ENCODE measurements around the gene PLXNA2. TPM values are rescaled to one million over a fixed set of nuclear protein-coding genes. Genes with fewer than 3 reads are reported as not detected.

PLXNA2 gene
- polyA plus RNA-seq, 1 of the 3 experiments (the other 2 are of a cell fraction) = 8.5 TPM

DNA sequence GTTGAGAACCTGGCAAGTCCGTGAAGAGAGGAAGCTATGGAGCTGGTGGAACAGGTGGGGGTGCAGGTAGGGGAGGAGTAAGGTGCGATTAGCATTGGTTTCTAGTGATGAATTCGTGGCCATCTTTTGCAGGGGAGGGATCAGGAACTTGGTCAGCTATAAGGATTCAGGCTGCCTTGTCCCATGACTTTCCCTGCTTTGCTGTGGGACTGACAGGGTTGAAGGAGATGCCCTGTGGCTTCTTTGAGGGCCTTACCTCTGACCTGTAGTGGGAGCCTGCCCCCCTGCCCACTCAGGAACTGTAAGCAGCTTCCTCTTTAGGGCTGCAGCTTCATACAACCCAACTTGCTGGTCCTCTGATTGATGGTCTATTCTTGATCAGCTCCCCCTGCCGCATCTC lies 248.6 kb downstream of the PLXNA2 start:
- Histone ChIP-seq H3K4me2 (no peak overlapping the region), H3K9ac (no peak overlapping the region), H3K9me3 (no peaks in the 10 kb centered on the region), H3F3A (replicated peaks; ENCODE audit: insufficient read depth) (no peaks in the 10 kb centered on the region), H3K79me2 (ENCODE audit: insufficient read depth) (no peaks in the 10 kb centered on the region), H3K4me1 (ENCODE audit: control insufficient read depth in 1 of 2, insufficient read depth in 2 of 2, low read depth in 1 of 2, low read length in 1 of 2) (peaks cover 0 to 3% of the 10 kb centered on the region in 2 experiments; a peak in 2 of 4 replicates), H2AFZ (ENCODE audit: low read depth) (no peak overlapping the region), H3K36me3 (replicated peaks in 1 of 2; ENCODE audit: control insufficient read depth in 1 of 2, insufficient read depth in 2 of 2, low read length in 1 of 2) (no peaks in the 10 kb centered on the region), H3K4me3 (ENCODE audit: low read depth in 2 of 2, low read length in 1 of 2) (no peak overlapping the region), H3K9me2 (no peaks in the 10 kb centered on the region), H4K20me1 (ENCODE audit: insufficient read depth) (no peaks in the 10 kb centered on the region), H3K27ac (ENCODE audit: low read depth in 2 of 2, low read length in 1 of 2) (no peak overlapping the region), H3K27me3 (ENCODE audit: insufficient read depth) (no peaks in the 10 kb centered on the region)
- DNase-seq = no peak
- ChIA-PET POLR2A (no interaction called here), CTCF (interaction anchor here (0.9 to 1.6 kb wide), 7 partner anchors 9 to 1212 kb away, joined by 3 to 7 read pairs (median 4); no protein-coding TSS in a partner anchor)
- no peak for TF ChIP-seq USF2 (IDR thresholded peaks at IDR 0.05; ENCODE audit: borderline replicate concordance, low read depth, low read length)
- TF ChIP-seq NRF1 (IDR thresholded peaks at IDR 0.05; ENCODE audit: low read depth, low read length) = no peak
- TF ChIP-seq YY1 (IDR thresholded peaks at IDR 0.05; ENCODE audit: low read depth) = no peak
- TF ChIP-seq ELF1 (IDR thresholded peaks at IDR 0.05) = no peak
- TF ChIP-seq TEAD4 (IDR thresholded peaks at IDR 0.05; ENCODE audit: borderline replicate concordance, insufficient read depth) = no peak
- WGBS (ENCODE audit: low lambda C conversion rate) = 67% methylated on average over 4 of the region's 4 CpGs

DNA sequence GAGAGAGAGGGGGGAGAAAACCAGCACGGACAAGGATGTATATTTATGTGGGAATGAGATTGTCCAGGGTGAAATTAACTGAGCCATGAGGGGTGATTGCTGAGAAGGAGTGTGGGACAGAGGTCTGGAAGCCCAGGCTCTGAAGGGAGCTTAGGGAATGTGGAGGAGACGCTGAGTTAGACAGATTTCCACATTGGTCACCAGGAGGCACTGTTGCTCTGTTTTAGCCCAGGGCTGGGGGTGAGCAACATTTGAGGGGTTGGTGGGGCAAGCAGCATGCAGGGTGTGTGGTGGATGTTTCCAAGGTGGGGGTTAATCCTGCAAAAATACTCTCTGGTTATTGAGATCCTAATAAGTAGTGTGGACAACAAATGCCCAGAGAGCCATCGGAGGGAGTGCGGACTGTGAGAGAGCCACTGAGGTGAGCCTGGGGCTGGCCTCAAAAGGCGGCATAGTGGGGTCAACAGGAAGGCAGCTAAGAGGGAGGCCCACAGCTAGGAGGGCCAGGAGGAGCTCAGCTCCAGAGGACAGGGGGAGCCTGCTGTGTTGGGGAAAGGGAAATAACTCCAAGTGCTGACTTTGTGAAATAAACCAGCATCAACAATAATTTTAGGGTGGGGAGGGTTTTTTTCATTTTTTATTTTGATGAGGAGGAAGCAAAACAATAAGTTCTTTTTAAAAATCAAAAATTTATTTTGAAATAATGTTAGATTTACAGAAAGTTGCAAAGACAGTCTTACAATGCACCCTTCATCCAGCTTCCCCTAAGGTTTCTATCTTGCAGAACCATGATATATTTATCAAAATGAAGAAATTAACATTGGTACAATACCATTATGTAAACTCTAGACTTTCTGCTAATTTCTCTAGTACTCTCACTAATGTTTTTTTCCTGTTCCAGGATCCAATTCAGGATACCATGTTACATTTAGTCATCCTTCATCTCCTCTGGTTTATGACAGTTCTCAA lies 250.4 kb downstream of the PLXNA2 start:
- Histone ChIP-seq H3F3A (replicated peaks; ENCODE audit: insufficient read depth) (no peaks in the 10 kb centered on the region), H3K27me3 (ENCODE audit: insufficient read depth) (no peaks in the 10 kb centered on the region), H3K36me3 (replicated peaks in 1 of 2; ENCODE audit: control insufficient read depth in 1 of 2, insufficient read depth in 2 of 2, low read length in 1 of 2) (no peaks in the 10 kb centered on the region), H3K79me2 (ENCODE audit: insufficient read depth) (no peaks in the 10 kb centered on the region), H3K4me2 (no peak overlapping the region), H3K4me1 (ENCODE audit: control insufficient read depth in 1 of 2, insufficient read depth in 2 of 2, low read depth in 1 of 2, low read length in 1 of 2) (peaks cover 0 to 3% of the 10 kb centered on the region in 2 experiments; a peak in 2 of 4 replicates), H3K9ac (no peak overlapping the region), H2AFZ (ENCODE audit: low read depth) (no peak overlapping the region), H3K9me2 (no peaks in the 10 kb centered on the region), H3K27ac (ENCODE audit: low read depth in 2 of 2, low read length in 1 of 2) (no peak overlapping the region), H4K20me1 (ENCODE audit: insufficient read depth) (no peaks in the 10 kb centered on the region), H3K9me3 (no peaks in the 10 kb centered on the region), H3K4me3 (ENCODE audit: low read depth in 2 of 2, low read length in 1 of 2) (no peak overlapping the region)
- WGBS (ENCODE audit: low lambda C conversion rate) = 83% methylated on average over 5 of the region's 5 CpGs
- peak; percentile 42 for DNase-seq
- ChIA-PET CTCF (interaction anchor here (1.2 to 2.4 kb wide), 6 partner anchors 9 to 249 kb away, joined by 3 to 10 read pairs (median 6); no protein-coding TSS in a partner anchor), POLR2A (no interaction called here)
- no peak for TF ChIP-seq ELF1 (IDR thresholded peaks at IDR 0.05)
- no peak for TF ChIP-seq GABPA (IDR thresholded peaks at IDR 0.05; ENCODE audit: low read depth)
- no peak for TF ChIP-seq SIN3A (IDR thresholded peaks at IDR 0.05; ENCODE audit: borderline replicate concordance, low read depth, low read length)
- TF ChIP-seq RCOR1 (IDR thresholded peaks at IDR 0.05; ENCODE audit: low read length) = no peak
- TF ChIP-seq, protein P1, sequence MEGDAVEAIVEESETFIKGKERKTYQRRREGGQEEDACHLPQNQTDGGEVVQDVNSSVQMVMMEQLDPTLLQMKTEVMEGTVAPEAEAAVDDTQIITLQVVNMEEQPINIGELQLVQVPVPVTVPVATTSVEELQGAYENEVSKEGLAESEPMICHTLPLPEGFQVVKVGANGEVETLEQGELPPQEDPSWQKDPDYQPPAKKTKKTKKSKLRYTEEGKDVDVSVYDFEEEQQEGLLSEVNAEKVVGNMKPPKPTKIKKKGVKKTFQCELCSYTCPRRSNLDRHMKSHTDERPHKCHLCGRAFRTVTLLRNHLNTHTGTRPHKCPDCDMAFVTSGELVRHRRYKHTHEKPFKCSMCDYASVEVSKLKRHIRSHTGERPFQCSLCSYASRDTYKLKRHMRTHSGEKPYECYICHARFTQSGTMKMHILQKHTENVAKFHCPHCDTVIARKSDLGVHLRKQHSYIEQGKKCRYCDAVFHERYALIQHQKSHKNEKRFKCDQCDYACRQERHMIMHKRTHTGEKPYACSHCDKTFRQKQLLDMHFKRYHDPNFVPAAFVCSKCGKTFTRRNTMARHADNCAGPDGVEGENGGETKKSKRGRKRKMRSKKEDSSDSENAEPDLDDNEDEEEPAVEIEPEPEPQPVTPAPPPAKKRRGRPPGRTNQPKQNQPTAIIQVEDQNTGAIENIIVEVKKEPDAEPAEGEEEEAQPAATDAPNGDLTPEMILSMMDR (IDR thresholded peaks at IDR 0.05) = peak; percentile 55
- TF ChIP-seq, protein P2, sequence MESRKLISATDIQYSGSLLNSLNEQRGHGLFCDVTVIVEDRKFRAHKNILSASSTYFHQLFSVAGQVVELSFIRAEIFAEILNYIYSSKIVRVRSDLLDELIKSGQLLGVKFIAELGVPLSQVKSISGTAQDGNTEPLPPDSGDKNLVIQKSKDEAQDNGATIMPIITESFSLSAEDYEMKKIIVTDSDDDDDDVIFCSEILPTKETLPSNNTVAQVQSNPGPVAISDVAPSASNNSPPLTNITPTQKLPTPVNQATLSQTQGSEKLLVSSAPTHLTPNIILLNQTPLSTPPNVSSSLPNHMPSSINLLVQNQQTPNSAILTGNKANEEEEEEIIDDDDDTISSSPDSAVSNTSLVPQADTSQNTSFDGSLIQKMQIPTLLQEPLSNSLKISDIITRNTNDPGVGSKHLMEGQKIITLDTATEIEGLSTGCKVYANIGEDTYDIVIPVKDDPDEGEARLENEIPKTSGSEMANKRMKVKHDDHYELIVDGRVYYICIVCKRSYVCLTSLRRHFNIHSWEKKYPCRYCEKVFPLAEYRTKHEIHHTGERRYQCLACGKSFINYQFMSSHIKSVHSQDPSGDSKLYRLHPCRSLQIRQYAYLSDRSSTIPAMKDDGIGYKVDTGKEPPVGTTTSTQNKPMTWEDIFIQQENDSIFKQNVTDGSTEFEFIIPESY (IDR thresholded peaks at IDR 0.05; ENCODE audit: borderline replicate concordance, low read depth) = no peak
- TF ChIP-seq, protein P3, sequence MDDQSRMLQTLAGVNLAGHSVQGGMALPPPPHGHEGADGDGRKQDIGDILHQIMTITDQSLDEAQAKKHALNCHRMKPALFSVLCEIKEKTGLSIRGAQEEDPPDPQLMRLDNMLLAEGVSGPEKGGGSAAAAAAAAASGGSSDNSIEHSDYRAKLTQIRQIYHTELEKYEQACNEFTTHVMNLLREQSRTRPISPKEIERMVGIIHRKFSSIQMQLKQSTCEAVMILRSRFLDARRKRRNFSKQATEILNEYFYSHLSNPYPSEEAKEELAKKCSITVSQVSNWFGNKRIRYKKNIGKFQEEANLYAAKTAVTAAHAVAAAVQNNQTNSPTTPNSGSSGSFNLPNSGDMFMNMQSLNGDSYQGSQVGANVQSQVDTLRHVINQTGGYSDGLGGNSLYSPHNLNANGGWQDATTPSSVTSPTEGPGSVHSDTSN (IDR thresholded peaks at IDR 0.05) = no peak
- no peak for TF ChIP-seq YY1 (IDR thresholded peaks at IDR 0.05; ENCODE audit: low read depth)
- TF ChIP-seq NFIC (IDR thresholded peaks at IDR 0.05; ENCODE audit: borderline replicate concordance) = no peak
- TF ChIP-seq, protein P4, sequence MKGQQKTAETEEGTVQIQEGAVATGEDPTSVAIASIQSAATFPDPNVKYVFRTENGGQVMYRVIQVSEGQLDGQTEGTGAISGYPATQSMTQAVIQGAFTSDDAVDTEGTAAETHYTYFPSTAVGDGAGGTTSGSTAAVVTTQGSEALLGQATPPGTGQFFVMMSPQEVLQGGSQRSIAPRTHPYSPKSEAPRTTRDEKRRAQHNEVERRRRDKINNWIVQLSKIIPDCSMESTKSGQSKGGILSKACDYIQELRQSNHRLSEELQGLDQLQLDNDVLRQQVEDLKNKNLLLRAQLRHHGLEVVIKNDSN (IDR thresholded peaks at IDR 0.05; ENCODE audit: borderline replicate concordance, low read depth) = no peak
- TF ChIP-seq RAD21 (IDR thresholded peaks at IDR 0.05; ENCODE audit: low read length) = peak; percentile 57
- TF ChIP-seq EZH2phosphoT487 (IDR thresholded peaks at IDR 0.05; ENCODE audit: borderline replicate concordance, low read depth) = no peak
- TF ChIP-seq, protein P5, sequence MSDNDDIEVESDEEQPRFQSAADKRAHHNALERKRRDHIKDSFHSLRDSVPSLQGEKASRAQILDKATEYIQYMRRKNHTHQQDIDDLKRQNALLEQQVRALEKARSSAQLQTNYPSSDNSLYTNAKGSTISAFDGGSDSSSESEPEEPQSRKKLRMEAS (IDR thresholded peaks at IDR 0.05; ENCODE audit: low read depth) = no peak
- no peak for TF ChIP-seq TEAD4 (IDR thresholded peaks at IDR 0.05; ENCODE audit: borderline replicate concordance, insufficient read depth)

Measured in SK-N-SH (cell line).